HG03432 (cell line): Measurements from ENCODE around the gene HNMT.
"Not testable (repeated sequence)": the region's sequence is repeated elsewhere in the genome, so short reads cannot be mapped to it uniquely, and the experiment has no call there.

Experiments
- ATAC-seq: cut with Tn5 transposase; IDR thresholded peaks from one replicate; pipeline ENCODE4 v1.9.1; 2021; ENCODE audit warnings: mild to moderate bottlenecking, moderate library complexity; ENCODE audit not compliant: unreplicated experiment

Gene HNMT

DNA sequence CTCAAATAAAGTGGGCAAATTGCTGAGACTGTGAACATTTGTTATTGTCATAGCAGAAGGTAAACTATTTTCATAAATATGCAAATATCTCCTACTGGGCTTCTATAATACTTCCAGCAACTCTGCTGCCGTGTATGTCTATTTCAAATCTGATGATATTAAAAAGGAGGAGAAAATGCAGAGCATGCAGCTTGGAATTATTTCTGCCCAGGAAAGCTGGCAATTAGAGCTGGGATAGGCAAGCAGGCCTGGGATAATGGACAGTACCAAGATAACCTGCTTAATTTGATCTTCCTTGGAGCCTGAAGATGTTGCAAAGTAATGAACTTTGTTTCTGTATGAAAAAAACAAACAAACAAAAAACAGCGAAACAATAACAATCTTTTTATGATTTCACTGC, 72.8 kb downstream of the HNMT start:
- no peak for ATAC-seq

- ATAC-seq: no peak
These were observed 76.3 kb downstream of the HNMT start for GRCh38 chr2:138040616-138041015.

- no peak for ATAC-seq
These were observed 78.0 kb downstream of the HNMT start for GRCh38 chr2:138042311-138042710.

DNA sequence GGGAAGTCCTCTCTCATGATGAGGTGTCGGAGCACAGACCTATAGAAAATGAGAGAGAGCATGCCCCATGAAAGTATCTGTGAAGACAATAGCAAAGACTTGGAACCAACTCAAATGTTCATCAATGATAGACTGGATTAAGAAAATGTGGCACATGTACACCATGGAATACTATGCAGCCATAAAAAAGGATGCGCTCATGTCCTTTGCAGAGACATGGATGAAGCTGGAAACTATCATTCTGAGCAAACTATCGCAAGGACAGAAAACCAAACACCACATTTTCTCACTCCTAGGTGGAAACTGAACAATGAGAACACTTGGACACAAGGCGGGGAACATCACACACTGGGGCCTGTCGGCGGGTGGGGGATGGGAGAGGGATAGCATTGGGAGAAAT, 79.3 kb downstream of the HNMT start:
- not testable (repeated sequence) for ATAC-seq

- ATAC-seq: no peak
These were observed 94.2 kb downstream of the HNMT start for GRCh38 chr2:138058427-138058826.

DNA sequence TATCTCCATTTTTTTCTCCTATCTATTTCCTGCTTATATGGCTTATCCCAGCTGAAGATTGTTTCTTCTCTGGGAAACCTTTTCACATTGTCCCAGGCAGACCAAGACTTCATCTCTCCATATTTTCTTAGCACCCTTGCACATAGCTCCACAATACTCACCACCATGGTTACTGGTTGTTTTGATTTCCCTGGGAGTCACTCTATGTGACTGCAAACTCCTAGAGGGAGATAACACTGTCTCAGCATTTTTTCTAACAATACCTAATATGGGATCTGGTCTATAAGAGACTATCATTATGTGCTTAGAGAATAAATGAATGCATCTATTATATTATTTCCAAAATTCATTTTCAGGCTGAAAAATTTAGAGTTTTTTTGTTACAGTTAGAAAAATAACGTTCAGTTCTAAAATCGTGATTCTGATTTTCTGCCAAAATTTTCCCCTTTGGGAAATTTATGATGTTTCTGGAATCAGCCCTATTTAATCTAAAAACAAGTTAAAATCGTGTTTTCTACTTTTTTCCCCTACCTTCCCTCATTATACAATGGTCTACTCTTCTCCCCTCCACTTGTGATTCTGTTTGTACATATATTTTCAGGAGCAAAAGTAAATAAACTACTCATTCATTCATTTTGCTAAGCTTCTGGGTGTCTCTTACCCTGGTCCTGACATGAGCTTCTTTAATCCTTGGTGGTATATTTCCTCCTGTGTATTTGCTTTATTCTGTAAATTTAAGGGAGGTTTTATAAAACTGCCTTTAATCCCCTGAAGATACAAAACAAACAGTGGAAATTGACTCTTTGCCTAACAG, 95.4 kb downstream of the HNMT start:
- no peak for ATAC-seq

DNA sequence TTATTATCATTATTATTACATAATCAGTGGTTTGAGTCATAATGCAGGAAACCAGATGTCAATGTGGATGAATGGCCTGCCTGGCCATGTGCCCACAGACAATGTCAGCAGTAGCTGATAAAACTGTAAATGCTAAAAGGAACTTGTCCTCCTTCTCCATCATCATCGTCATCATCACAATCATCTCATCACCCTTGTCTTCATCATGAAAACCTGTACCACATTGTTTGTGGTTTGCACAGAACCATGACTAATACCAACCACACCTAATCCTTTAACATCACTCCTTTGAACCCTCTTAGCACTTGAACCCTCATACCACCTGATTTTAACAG, 96.0 kb downstream of the HNMT start:
- ATAC-seq: no peak

- ATAC-seq: no peak
These were observed 97.7 kb downstream of the HNMT start for GRCh38 chr2:138061961-138062360.

DNA sequence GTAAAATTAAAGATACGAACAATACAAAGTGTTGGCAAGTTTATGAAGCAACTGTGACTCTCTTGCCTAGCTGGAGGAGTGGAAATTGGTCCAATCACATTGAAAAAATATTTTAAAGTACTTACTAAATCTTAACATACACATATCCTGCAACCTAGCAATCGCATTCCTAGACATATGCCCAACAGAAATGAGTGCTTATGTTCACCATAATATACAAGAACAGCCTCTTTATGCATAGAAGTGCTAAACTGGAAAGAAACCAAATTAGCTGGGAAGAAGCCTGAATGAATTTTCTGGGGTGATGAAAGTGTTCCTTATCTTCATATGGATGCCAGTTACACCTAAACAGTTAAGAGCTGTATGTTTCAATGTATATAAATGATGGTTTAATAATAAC, 98.9 kb downstream of the HNMT start:
- no peak for ATAC-seq
